ENCODE measurements around the gene BTD.

The BTD gene

GRCh38 chr3:15654127-15654526 lies 52.6 kb downstream of the BTD start:
- Histone ChIP-seq H3K9ac (ENCODE audit: low read length) (no peak overlapping the region), H3K4me3 (ENCODE audit: low read depth, low read length, poor library complexity, severe bottlenecking) (no peak overlapping the region), H3K36me3 (ENCODE audit: insufficient read depth, low read length) (no peaks in the 10 kb centered on the region), H3K79me2 (ENCODE audit: insufficient read depth, low read length) (no peaks in the 10 kb centered on the region), H3K4me2 (ENCODE audit: low read length) (no peak overlapping the region), H3K4me1 (ENCODE audit: insufficient read depth, low read length, severe bottlenecking) (no peaks in the 10 kb centered on the region), H2AFZ (ENCODE audit: low read length) (no peak overlapping the region), H3K27me3 (ENCODE audit: insufficient read depth, low read length) (no peaks in the 10 kb centered on the region; the same call in 1 of the 2 replicates), H3K9me3 (ENCODE audit: low read length) (peaks cover 6% of the 10 kb centered on the region; the same call in 1 of the 2 replicates), H3F3A (ENCODE audit: insufficient read depth, low read length) (no peaks in the 10 kb centered on the region), H3K27ac (ENCODE audit: low read depth, low read length, poor library complexity, severe bottlenecking) (no peak overlapping the region), H4K20me1 (ENCODE audit: insufficient read depth, low read length) (no peaks in the 10 kb centered on the region), H3K9me2 (ENCODE audit: low read depth, low read length) (no peaks in the 10 kb centered on the region)
- TF ChIP-seq CTCF (IDR thresholded peaks at IDR 0.05; ENCODE audit: low read length) (no peak), EZH2 (IDR thresholded peaks at IDR 0.05; ENCODE audit: borderline replicate concordance, low read length) (no peak)

- Histone ChIP-seq H3K27me3 (ENCODE audit: insufficient read depth, low read length) (no peaks in the 10 kb centered on the region; the same call in 1 of the 2 replicates), H3K4me2 (ENCODE audit: low read length) (no peak overlapping the region)
- TF ChIP-seq CTCF (IDR thresholded peaks at IDR 0.05; ENCODE audit: low read length) (no peak), EZH2 (IDR thresholded peaks at IDR 0.05; ENCODE audit: borderline replicate concordance, low read length) (no peak)
These were observed 53.3 kb downstream of the BTD start for GRCh38 chr3:15654891-15655290.

GRCh38 chr3:15656342-15656741 lies 54.8 kb downstream of the BTD start:
- H3K4me1 ChIP-seq (ENCODE audit: insufficient read depth, low read length, severe bottlenecking): no peaks in the 10 kb centered on the region
- H3F3A ChIP-seq (ENCODE audit: insufficient read depth, low read length): no peaks in the 10 kb centered on the region
- H3K9ac ChIP-seq (ENCODE audit: low read length): no peak overlapping the region
- TF ChIP-seq EZH2 (IDR thresholded peaks at IDR 0.05; ENCODE audit: borderline replicate concordance, low read length) (no peak), CTCF (IDR thresholded peaks at IDR 0.05; ENCODE audit: low read length) (no peak)
- no peak overlapping the region for H3K27ac ChIP-seq (ENCODE audit: low read depth, low read length, poor library complexity, severe bottlenecking)
- no peaks in the 10 kb centered on the region; the same call in 1 of the 2 replicates for H3K27me3 ChIP-seq (ENCODE audit: insufficient read depth, low read length)
- H3K79me2 ChIP-seq (ENCODE audit: insufficient read depth, low read length): no peaks in the 10 kb centered on the region
- H3K4me2 ChIP-seq (ENCODE audit: low read length): no peak overlapping the region
- H2AFZ ChIP-seq (ENCODE audit: low read length): no peak overlapping the region
- H4K20me1 ChIP-seq (ENCODE audit: insufficient read depth, low read length): no peaks in the 10 kb centered on the region
- no peaks in the 10 kb centered on the region for H3K36me3 ChIP-seq (ENCODE audit: insufficient read depth, low read length)
- H3K9me2 ChIP-seq (ENCODE audit: low read depth, low read length): no peaks in the 10 kb centered on the region
- H3K9me3 ChIP-seq (ENCODE audit: low read length): peaks cover 6% of the 10 kb centered on the region; the same call in 1 of the 2 replicates
- H3K4me3 ChIP-seq (ENCODE audit: low read depth, low read length, poor library complexity, severe bottlenecking): no peak overlapping the region

More at GRCh38 chr3:15654891-15655290, 53.3 kb downstream of the BTD start:
- Histone ChIP-seq H3K27ac (ENCODE audit: low read depth, low read length, poor library complexity, severe bottlenecking) (no peak overlapping the region), H3K9ac (ENCODE audit: low read length) (no peak overlapping the region), H3K79me2 (ENCODE audit: insufficient read depth, low read length) (no peaks in the 10 kb centered on the region), H2AFZ (ENCODE audit: low read length) (no peak overlapping the region), H3F3A (ENCODE audit: insufficient read depth, low read length) (no peaks in the 10 kb centered on the region), H3K4me3 (ENCODE audit: low read depth, low read length, poor library complexity, severe bottlenecking) (no peak overlapping the region), H3K9me3 (ENCODE audit: low read length) (peaks cover 6% of the 10 kb centered on the region; the same call in 1 of the 2 replicates), H3K4me1 (ENCODE audit: insufficient read depth, low read length, severe bottlenecking) (no peaks in the 10 kb centered on the region), H3K36me3 (ENCODE audit: insufficient read depth, low read length) (no peaks in the 10 kb centered on the region), H3K9me2 (ENCODE audit: low read depth, low read length) (no peaks in the 10 kb centered on the region), H4K20me1 (ENCODE audit: insufficient read depth, low read length) (no peaks in the 10 kb centered on the region)

All from OCI-LY1 (cell line).